ENCODE data around the gene HS3ST3B1. TPM values are rescaled to one million over a fixed set of nuclear protein-coding genes. Genes with fewer than 3 reads are reported as not detected.

HS3ST3B1 gene
- total RNA-seq, 1 experiment from 2014 or later: 17.0 TPM

DNA sequence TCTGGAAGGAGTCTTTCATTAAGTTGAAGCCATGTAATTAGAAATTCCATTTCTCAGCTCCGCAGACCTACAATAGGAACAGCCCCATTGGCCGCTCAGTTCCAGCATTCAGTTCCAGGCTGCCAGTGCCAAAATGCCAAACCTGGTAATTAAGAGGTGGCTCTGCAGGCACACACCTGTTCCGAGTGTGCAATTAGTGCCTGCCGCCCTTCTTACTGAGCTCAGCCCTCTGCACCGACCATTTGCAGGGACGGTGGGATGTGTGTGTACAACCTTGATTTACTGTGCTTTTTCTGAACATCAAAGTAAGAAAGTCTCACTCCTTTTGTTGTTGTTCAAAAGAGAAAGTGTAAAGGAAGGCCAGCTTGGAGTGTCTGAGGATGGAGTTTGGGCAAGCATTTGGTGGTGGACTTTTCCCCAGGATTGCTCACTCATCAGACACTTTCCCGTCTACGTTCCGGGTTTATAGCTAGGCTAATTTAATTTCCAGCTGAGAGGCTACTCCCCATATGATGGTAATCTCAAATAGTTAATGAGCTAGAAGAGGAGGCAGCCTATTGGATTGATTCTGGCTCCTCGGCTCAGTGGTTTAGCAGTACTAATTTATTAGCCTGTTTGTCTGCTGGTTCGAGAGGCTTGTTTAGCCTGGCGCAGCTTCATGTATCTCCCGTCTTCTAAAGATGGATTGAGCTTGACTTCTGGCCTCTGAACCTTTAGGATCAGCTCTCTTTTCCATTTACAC, 20.0 kb downstream of the HS3ST3B1 start:
- no peak overlapping the region for H3K27ac ChIP-seq
- H3K4me1 ChIP-seq (replicated peaks): peaks cover 3% of the 10 kb centered on the region; the same call in 1 of the 2 replicates
- H3K27me3 ChIP-seq (replicated peaks): no peaks in the 10 kb centered on the region
- H3K4me3 ChIP-seq: no peak overlapping the region
- no peak for DNase-seq (ENCODE audit: low read depth in 1 of 2, low spot score in 2 of 2)
- no peaks in the 10 kb centered on the region; the same call in 1 of the 2 replicates for H3K9me3 ChIP-seq (replicated peaks)
- H3K36me3 ChIP-seq: peaks cover 4% of the 10 kb centered on the region; the same call in 1 of the 2 replicates

DNA sequence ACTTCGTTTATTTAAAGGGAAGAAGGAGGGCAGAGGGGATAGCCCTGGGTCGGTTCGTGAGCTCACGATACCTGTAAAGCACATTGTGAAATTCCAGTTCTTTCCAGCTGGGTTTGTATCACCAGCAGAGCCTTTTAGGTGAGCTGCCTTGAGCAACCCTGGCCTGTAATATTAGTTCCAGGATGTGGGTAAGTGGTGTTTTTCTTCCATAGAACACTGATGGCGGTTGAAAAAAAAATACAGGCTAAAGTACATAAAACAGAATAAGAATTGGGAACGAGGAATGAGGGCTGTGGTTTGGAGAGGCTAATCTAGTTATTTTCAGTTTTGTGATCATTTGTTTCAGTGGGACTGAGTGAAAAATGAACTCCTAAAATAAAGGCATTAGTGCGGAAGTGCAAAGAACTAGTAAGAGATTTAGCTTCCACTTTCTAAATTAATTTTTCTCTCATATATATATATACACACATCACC, 20.6 kb downstream of the HS3ST3B1 start:
- no peak for DNase-seq (ENCODE audit: low read depth in 1 of 2, low spot score in 2 of 2)
- Histone ChIP-seq H3K27me3 (replicated peaks) (no peaks in the 10 kb centered on the region), H3K4me1 (replicated peaks) (peaks cover 3% of the 10 kb centered on the region; the same call in 1 of the 2 replicates), H3K9me3 (replicated peaks) (no peaks in the 10 kb centered on the region; the same call in 1 of the 2 replicates), H3K36me3 (no peaks in the 10 kb centered on the region), H3K4me3 (no peak overlapping the region), H3K27ac (no peak overlapping the region)

DNA sequence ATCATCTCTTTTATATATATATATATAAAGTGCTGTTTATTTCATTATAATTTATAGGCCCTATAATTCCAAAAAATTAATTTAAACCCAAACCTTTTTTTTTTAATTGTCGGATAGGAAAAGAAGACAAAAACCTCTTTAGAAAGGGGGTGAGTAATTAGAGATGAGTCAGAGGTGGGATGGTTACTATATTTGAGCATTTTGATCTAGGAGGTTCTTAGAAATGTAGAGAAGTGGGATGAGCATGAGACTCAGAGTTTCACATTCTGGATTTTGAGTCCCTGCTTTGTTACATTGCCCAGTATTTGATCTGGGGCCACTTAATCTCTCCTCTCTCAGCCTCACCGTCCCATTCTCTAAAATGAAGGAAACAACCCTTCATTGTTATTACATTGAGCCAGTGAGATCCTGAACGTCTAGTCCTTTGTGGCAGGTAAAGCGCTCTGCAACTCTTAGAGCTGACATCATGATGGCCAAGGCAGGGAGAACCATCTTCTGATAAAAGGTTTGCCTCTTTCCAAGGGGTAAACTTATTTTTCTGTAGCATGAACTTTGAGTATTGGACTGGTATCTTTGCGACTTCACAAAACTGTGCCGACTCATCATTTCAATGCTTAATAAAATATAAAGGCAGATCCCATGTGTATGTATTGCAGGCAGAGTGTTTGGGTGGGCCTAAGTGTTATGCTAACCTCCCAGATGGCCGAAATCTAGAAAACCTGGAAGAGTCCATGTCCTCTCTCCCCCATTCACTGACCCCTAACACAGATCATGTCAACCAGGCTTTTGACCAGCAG, 21.3 kb downstream of the HS3ST3B1 start:
- Histone ChIP-seq H3K4me3 (no peak overlapping the region), H3K9me3 (replicated peaks) (no peaks in the 10 kb centered on the region), H3K36me3 (no peaks in the 10 kb centered on the region), H3K27ac (no peak overlapping the region), H3K27me3 (replicated peaks) (no peaks in the 10 kb centered on the region), H3K4me1 (replicated peaks) (peaks cover 3% of the 10 kb centered on the region; the same call in 1 of the 2 replicates)
- no peak for DNase-seq (ENCODE audit: low read depth in 1 of 2, low spot score in 2 of 2)

DNA sequence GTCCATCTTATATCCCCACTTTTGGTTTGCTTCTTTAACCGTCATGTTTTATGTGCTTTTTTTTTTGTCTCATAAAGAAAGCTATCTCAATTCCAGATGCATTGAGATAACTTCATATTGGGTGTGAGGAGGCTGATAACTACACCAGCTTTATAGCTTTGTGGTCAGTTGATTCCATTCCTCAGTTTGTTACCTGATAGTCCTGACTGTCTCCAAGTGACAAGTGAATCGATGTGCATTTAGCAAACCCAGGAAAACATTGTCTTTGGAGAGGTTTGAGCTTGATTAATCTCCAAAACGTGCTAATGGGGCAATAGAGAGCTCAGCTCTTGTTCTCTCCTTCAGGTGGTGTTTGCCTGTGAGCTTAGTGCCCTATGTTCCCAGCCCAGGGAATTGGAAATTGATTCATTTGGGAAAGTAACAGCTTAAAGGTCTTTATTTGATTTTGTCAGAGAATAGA, 22.7 kb downstream of the HS3ST3B1 start:
- DNase-seq (ENCODE audit: low read depth in 1 of 2, low spot score in 2 of 2): no peak
- Histone ChIP-seq H3K36me3 (no peaks in the 10 kb centered on the region), H3K4me1 (replicated peaks) (peaks cover 3% of the 10 kb centered on the region; the same call in 1 of the 2 replicates)

DNA sequence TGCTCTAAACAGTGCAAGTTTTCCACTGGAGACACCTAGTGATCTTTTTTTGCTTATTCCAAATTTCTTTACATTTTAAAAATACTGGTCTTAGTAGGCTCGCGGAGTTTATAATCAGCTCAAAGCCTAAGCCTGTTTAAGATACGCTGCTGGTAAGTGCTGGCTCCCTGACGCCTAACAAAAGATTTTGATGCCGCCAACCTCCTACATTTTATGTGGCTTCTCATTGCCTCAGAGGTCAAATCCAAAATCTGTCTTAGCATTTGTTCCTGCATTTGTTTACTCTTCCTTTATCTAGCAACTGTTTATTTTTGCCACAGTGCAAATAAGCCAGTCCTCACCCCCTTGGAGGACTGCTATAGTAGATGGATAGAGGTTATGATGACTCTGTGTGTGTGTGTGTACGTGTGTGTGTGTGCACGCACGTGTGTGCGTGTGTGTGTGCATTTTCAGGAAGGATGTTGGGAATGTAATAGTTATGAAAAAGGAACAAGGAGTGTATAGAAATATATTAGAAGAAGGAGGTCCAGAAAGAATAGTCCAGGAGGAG, 24.8 kb downstream of the HS3ST3B1 start:
- peaks cover 3% of the 10 kb centered on the region; the same call in 1 of the 2 replicates for H3K4me1 ChIP-seq (replicated peaks)
- no peak overlapping the region for H3K27ac ChIP-seq

More for the DNA sequence above, 22.7 kb downstream of the HS3ST3B1 start:
- H3K4me3 ChIP-seq: no peak overlapping the region
- no peak overlapping the region for H3K27ac ChIP-seq
- H3K9me3 ChIP-seq (replicated peaks): no peaks in the 10 kb centered on the region
- H3K27me3 ChIP-seq (replicated peaks): no peaks in the 10 kb centered on the region

DNA sequence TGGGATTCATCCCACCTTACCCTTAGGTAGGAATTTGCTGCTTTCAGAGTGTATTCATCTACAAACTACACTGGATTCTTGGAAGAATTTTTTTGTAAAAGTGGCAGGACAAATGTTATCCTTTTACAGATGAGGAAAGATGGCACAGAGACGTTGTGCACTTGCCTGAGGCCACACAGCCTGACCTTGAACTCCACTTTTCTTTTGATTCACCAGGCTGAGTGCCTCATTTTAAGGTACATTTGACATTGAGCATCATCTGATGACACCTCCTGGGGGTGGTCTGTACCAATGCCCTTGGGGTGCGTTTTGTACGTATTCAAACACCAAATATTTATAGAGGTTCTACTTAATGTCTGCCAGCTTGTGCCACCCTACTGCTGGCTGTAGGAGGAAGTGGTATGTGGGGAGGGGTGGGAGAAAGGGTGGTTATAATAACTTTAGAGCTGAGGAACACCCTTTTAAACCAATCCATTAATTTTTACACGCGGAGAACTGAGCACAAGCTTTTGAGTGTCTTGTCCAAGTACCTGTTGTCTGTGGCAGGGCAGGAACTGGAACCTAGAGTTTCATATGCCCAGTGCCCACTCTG, 29.1 kb downstream of the HS3ST3B1 start:
- DNase-seq (ENCODE audit: low read depth in 1 of 2, low spot score in 2 of 2): no peak
- Histone ChIP-seq H3K4me3 (no peak overlapping the region), H3K27ac (no peak overlapping the region), H3K36me3 (no peaks in the 10 kb centered on the region), H3K9me3 (replicated peaks) (no peaks in the 10 kb centered on the region), H3K4me1 (replicated peaks) (no peaks in the 10 kb centered on the region), H3K27me3 (replicated peaks) (no peaks in the 10 kb centered on the region)

More for the DNA sequence above, 24.8 kb downstream of the HS3ST3B1 start:
- Histone ChIP-seq H3K9me3 (replicated peaks) (no peaks in the 10 kb centered on the region), H3K36me3 (no peaks in the 10 kb centered on the region), H3K4me3 (no peak overlapping the region), H3K27me3 (replicated peaks) (no peaks in the 10 kb centered on the region)
- no peak for DNase-seq (ENCODE audit: low read depth in 1 of 2, low spot score in 2 of 2)

DNA sequence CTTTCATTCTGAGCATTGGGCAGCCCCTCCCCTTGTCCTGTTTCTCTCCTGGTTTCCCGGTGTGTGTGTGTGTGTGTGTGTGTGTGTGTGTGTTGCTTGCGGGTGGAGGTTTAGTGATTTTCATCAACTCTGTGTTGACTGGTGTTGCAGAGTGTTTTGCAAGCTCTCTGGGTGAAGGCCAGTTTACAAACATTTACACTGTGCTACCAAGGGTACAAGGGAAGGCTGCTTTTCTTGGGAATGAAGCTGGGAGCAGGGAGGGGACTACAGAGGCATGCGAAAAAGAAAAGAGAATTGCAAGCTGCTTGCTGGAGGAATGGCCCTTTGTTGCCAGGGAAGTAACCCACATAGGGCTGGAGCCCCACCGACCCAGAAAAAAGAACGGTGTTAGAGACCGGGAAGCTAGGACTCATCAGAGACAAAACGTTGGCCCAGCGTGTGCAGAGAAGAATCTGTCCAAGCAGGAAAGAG, 29.6 kb downstream of the HS3ST3B1 start:
- H3K4me1 ChIP-seq (replicated peaks): no peaks in the 10 kb centered on the region
- no peak for DNase-seq (ENCODE audit: low read depth in 1 of 2, low spot score in 2 of 2)
- H3K27me3 ChIP-seq (replicated peaks): no peaks in the 10 kb centered on the region
- H3K9me3 ChIP-seq (replicated peaks): no peaks in the 10 kb centered on the region
- no peak overlapping the region for H3K4me3 ChIP-seq
- H3K36me3 ChIP-seq: no peaks in the 10 kb centered on the region
- H3K27ac ChIP-seq: no peak overlapping the region

DNA sequence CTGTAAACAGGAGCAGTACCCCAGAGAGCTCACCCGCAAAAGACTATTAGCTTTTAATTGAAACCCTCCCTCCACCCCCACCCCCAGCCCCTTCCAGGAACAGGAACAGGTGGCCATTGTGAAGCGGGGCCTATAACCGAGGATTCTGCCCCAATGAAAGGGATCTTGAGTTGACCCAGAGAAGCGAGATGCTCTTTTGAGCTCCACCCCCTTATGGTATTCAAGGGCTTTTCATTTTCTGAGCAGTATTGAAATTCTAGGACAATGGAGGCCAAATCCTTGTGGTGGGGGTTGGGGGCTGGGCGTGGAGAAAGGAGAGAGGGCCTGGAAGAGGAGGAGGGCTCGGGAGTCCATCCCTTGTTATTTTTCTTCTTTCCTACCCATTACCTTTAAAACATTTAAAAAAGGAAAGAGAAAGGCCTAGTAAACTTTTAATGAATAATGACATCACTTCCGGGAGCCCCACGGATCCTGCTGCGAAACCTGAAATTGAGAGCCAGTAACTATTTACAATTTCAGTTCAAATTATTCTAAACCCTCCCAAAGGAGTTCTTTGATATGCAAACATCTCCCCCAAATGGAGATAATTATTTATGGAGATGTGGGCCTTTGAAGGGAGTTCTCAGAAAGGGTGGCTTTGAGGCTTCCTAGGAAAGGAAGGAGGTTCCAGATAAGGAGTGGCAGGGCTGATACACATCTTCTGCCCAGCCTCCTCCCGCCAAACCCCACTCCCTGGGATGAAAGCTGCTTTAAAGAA, 30.5 kb downstream of the HS3ST3B1 start:
- no peaks in the 10 kb centered on the region for H3K36me3 ChIP-seq
- no peak overlapping the region for H3K27ac ChIP-seq
- H3K4me3 ChIP-seq: no peak overlapping the region
- no peaks in the 10 kb centered on the region for H3K9me3 ChIP-seq (replicated peaks)
- H3K4me1 ChIP-seq (replicated peaks): no peaks in the 10 kb centered on the region
- no peaks in the 10 kb centered on the region for H3K27me3 ChIP-seq (replicated peaks)
- no peak for DNase-seq (ENCODE audit: low read depth in 1 of 2, low spot score in 2 of 2)

DNA sequence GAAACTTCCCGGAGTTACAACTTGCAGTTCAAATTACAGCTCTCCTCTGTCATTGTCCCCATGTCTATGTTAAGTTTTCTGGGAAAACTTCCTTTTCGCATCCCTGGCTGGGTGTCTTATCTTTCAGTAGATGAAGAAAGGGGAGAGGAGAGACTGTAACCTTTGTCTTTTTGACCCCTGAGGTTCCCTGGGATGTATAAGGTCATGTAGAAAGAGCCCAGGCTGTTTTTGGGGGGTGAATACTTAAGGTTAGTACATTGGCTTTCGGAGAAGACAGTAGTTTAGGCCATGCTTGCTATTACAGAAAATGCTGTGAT, 31.1 kb downstream of the HS3ST3B1 start:
- Histone ChIP-seq H3K4me1 (replicated peaks) (no peaks in the 10 kb centered on the region), H3K9me3 (replicated peaks) (no peaks in the 10 kb centered on the region), H3K27me3 (replicated peaks) (no peaks in the 10 kb centered on the region), H3K4me3 (no peak overlapping the region), H3K27ac (no peak overlapping the region), H3K36me3 (no peaks in the 10 kb centered on the region)
- DNase-seq (ENCODE audit: low read depth in 1 of 2, low spot score in 2 of 2): no peak

DNA sequence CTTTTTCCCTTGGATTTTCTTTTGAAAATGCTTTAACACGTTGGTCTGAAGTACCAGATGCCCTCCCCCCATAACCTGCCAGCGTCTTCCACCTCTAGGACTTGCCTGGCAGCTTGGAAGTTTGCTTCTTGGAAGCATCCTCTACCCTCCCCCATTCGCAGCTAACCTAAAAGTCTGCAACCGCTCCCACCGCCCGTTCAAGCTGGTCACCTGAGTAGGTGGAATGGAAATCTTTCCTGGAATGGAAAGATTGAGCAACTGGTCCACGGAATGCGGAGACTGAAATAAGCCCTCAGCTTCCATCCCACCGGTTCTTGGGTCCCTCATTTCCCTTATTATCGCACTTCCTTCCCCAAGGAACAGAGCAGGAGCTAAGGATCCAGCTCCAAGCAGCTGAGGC, 31.4 kb downstream of the HS3ST3B1 start:
- Histone ChIP-seq H3K27ac (no peak overlapping the region), H3K4me1 (replicated peaks) (no peaks in the 10 kb centered on the region), H3K4me3 (no peak overlapping the region), H3K9me3 (replicated peaks) (no peaks in the 10 kb centered on the region), H3K27me3 (replicated peaks) (no peaks in the 10 kb centered on the region), H3K36me3 (no peaks in the 10 kb centered on the region)
- DNase-seq (ENCODE audit: low read depth in 1 of 2, low spot score in 2 of 2): no peak

DNA sequence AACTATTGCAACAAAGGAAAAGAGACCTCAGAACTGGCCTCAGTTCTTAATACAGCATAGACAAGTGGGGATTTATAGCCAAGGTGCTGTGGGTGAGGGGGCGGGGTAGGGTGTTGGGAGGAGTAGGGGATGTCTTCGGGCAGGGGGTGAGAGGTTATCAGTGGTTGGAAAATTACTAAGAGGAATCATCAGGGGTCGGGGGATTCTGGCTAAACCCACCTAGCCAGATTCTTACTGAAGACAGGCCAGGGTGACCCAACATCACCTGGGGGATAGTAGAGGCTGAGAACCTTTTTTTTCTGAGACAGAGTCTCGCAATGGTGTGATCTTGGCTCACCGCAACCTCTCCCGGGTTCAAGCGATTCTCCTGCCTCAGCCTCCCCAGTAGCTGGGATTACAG, 32.6 kb downstream of the HS3ST3B1 start:
- Histone ChIP-seq H3K4me1 (replicated peaks) (no peaks in the 10 kb centered on the region), H3K36me3 (no peaks in the 10 kb centered on the region), H3K9me3 (replicated peaks) (no peaks in the 10 kb centered on the region), H3K4me3 (no peak overlapping the region), H3K27ac (no peak overlapping the region), H3K27me3 (replicated peaks) (no peaks in the 10 kb centered on the region)
- no peak for DNase-seq (ENCODE audit: low read depth in 1 of 2, low spot score in 2 of 2)

DNA sequence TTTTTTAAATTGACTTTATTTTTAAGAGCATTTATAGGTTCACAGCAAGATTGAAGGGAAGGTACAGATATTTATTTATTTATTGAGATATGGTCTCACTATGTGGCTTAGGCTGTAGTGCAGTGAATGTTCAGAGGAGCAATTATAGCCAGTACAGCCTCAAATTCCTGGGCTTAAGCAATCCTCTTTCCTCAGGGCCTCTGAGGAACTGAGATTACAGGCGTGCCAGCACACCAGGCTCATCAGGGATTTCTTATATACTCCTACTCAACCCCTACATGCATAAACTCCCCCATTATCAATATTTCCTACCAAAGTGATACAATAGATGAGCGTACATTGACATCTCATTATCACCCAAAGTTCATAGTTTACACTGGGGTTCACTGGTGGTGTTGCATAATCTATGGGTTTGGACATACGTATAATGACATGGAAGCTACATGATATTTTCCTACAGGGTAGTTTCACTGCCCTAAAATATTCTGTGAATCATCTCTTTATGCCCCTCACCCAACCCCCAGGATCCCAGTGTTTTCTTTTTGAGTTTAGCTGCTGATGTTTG, 33.5 kb downstream of the HS3ST3B1 start:
- Histone ChIP-seq H3K4me3 (no peak overlapping the region), H3K9me3 (replicated peaks) (no peaks in the 10 kb centered on the region), H3K27me3 (replicated peaks) (no peaks in the 10 kb centered on the region), H3K27ac (no peak overlapping the region), H3K4me1 (replicated peaks) (no peaks in the 10 kb centered on the region), H3K36me3 (no peaks in the 10 kb centered on the region)
- DNase-seq (ENCODE audit: low read depth in 1 of 2, low spot score in 2 of 2): no peak

DNA sequence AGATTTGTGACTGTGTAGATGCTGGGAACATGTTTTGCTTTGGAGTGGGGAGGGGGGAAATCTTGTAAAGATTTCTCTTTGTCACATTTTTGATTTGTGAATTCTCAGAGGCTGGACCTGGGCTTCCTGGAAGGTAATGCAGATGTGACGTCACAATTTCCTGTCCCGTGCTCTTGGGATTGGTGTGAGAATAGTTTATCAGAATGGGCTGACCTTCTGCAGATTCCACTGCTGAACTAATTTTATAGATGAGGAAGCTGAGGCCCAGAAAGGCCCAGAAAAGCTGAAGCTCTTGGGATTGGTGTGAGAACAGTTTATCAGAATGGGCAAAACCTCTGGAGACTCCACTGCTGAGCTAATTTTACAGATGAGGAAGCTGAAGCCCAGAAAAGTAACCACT, 34.0 kb downstream of the HS3ST3B1 start:
- Histone ChIP-seq H3K36me3 (no peaks in the 10 kb centered on the region), H3K27me3 (replicated peaks) (no peaks in the 10 kb centered on the region), H3K27ac (no peak overlapping the region), H3K9me3 (replicated peaks) (no peaks in the 10 kb centered on the region), H3K4me3 (no peak overlapping the region), H3K4me1 (replicated peaks) (no peaks in the 10 kb centered on the region; the same call in 1 of the 2 replicates)
- no peak for DNase-seq (ENCODE audit: low read depth in 1 of 2, low spot score in 2 of 2)
